ENCODE results near the gene TFPI. TPM values are rescaled to one million over a fixed set of nuclear protein-coding genes. Genes with fewer than 3 reads are reported as not detected.

Gene TFPI
- total and polyA plus RNA-seq, 2 of the 8 experiments (the other 6 are each of a cell fraction or from before 2014, with no cell fraction given) = 2.0 to 7.1 TPM

DNA sequence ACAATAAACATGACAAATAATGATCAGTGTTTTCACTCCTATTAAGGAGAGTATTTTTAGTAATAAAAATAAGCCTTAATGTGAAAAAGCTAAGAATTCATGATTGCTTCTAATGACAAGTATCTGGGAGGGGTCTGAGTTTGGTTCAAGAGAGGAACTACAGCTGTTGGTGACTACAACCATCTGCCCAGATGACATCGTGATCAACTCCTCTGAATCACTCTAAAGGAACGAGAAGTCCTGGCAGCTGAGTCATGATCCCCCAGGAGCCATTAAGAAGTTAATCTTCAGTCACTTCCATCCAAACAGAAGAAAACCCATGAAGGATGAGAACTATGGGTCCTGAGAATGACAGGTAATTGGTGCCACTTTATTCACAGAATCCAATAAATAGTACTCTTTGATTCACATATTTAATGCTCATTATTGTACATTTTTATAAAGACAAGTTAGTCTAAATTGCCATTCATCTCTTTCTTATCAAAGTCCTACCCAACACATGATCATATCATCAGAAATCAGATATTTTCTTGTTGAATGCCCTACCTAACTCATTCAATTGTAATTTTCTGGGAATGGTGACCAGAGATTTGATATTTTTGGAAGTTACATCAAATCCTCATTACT lies 6.8 kb downstream of the TFPI start:
- H3K79me2 ChIP-seq (ENCODE audit: control insufficient read depth in 1 of 2, insufficient read depth in 2 of 2, low read length in 2 of 2) = no peaks in the 10 kb centered on the region
- no peak for DNase-seq (ENCODE audit: low read depth in 1 of 2, low spot score in 2 of 2)
- TF ChIP-seq, protein P1, sequence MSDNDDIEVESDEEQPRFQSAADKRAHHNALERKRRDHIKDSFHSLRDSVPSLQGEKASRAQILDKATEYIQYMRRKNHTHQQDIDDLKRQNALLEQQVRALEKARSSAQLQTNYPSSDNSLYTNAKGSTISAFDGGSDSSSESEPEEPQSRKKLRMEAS (IDR thresholded peaks at IDR 0.05) = no peak
- TF ChIP-seq NRF1 (IDR thresholded peaks at IDR 0.05; ENCODE audit: low read depth, low read length) (no peak), YY1 (IDR thresholded peaks at IDR 0.05; ENCODE audit: low read depth, low read length) (no peak), JUN (IDR thresholded peaks at IDR 0.05; ENCODE audit: low read depth, low read length) (no peak), BRCA1 (IDR thresholded peaks at IDR 0.05; ENCODE audit: low read depth, low read length) (no peak), GABPA (IDR thresholded peaks at IDR 0.05; ENCODE audit: borderline replicate concordance, insufficient read depth, low read length) (no peak), EZH2 (IDR thresholded peaks at IDR 0.05; ENCODE audit: low read depth, low read length, severe bottlenecking) (no peak), SP1 (IDR thresholded peaks at IDR 0.05; ENCODE audit: low read depth, low read length) (no peak), ASH2L (IDR thresholded peaks at IDR 0.05; ENCODE audit: low read length) (no peak), CREB1 (IDR thresholded peaks at IDR 0.05) (no peak), TEAD4 (IDR thresholded peaks at IDR 0.05; ENCODE audit: low read depth, low read length) (no peak)
- TF ChIP-seq, protein P2, sequence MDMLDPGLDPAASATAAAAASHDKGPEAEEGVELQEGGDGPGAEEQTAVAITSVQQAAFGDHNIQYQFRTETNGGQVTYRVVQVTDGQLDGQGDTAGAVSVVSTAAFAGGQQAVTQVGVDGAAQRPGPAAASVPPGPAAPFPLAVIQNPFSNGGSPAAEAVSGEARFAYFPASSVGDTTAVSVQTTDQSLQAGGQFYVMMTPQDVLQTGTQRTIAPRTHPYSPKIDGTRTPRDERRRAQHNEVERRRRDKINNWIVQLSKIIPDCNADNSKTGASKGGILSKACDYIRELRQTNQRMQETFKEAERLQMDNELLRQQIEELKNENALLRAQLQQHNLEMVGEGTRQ (IDR thresholded peaks at IDR 0.05; ENCODE audit: low read length) = no peak

More for the DNA sequence above, 6.8 kb downstream of the TFPI start:
- no peak overlapping the region for H2BK12ac ChIP-seq (ENCODE audit: low read depth, low read length)
- 89% methylated on average over 2 of the region's 2 CpGs; no CpG with 5 or more reads in 1 of the 2 experiments for WGBS, 2 experiments (ENCODE audit: extremely low coverage in 1 of 2, insufficient coverage in 1 of 2, insufficient read length in 1 of 2, insufficient replicate concordance in 2 of 2, low coverage in 1 of 2, low lambda C conversion rate in 2 of 2, missing lambda C conversion rate in 1 of 2)
- no peak overlapping the region for H3K27ac ChIP-seq (ENCODE audit: low read depth, low read length)
- H2BK120ac ChIP-seq (replicated peaks; ENCODE audit: low read depth, low read length) = no peak overlapping the region
- CTCF ChIA-PET (ENCODE audit: partially characterized antibody) = interaction anchor here (1.3 kb wide), 1 partner anchor 48 kb away, joined by 6 read pairs; no protein-coding TSS in a partner anchor
- H4K91ac ChIP-seq (replicated peaks; ENCODE audit: insufficient read length, low read length) = no peak overlapping the region
- H3K9ac ChIP-seq (replicated peaks in 1 of 4; ENCODE audit: extremely low read depth in 1 of 4, low read depth in 3 of 4, low read length in 3 of 4) = no peak overlapping the region
- H3K79me1 ChIP-seq (ENCODE audit: low read depth, low read length) = no peaks in the 10 kb centered on the region
- no peak overlapping the region for H3K4ac ChIP-seq (replicated peaks; ENCODE audit: insufficient read length, low read depth, low read length)
- no peak overlapping the region for H2AFZ ChIP-seq (ENCODE audit: low read length)
- no peak overlapping the region for H2BK20ac ChIP-seq (ENCODE audit: low read length)
- no peak overlapping the region for H2BK5ac ChIP-seq (ENCODE audit: low read depth, low read length)
- no peaks in the 10 kb centered on the region for H3K9me3 ChIP-seq (ENCODE audit: insufficient read depth in 2 of 2, low read depth in 1 of 2, low read length in 1 of 2)
- H3K18ac ChIP-seq (ENCODE audit: extremely low read depth, low read length) = no peak overlapping the region
- no peak overlapping the region for H3K23ac ChIP-seq (ENCODE audit: insufficient read length)
- POLR2A ChIA-PET (ENCODE audit: partially characterized antibody) = interaction anchor here (1.0 kb wide), 1 partner anchor 8 kb away, joined by 4 read pairs; no protein-coding TSS in a partner anchor
- no peaks in the 10 kb centered on the region for H3K27me3 ChIP-seq (replicated peaks in 1 of 4; ENCODE audit: control insufficient read depth in 3 of 4, extremely low read depth in 1 of 4, insufficient read depth in 3 of 4, low read length in 3 of 4)
- no peak for FAIRE-seq
- no peak overlapping the region for H2BK15ac ChIP-seq (ENCODE audit: low read length)
- H3K4me2 ChIP-seq (ENCODE audit: insufficient read depth in 1 of 2, low read depth in 2 of 2, low read length in 2 of 2) = no peak overlapping the region
- no peak overlapping the region for H3K14ac ChIP-seq (ENCODE audit: insufficient read length)
- H3K4me3 ChIP-seq (ENCODE audit: extremely low read depth in 1 of 4, insufficient read depth in 2 of 4, low read depth in 3 of 4, low read length in 4 of 4) = no peak overlapping the region
- H4K5ac ChIP-seq (ENCODE audit: insufficient read length, low read depth, low read length) = no peak overlapping the region
- peaks cover 0 to 5% (median 1%) of the 10 kb centered on the region in 4 experiments; a peak in 2 of 7 replicates for H3K4me1 ChIP-seq (replicated peaks in 1 of 4; ENCODE audit: control insufficient read depth in 3 of 4, insufficient read depth in 4 of 4, low read length in 3 of 4)
- no peaks in the 10 kb centered on the region for H4K20me1 ChIP-seq (replicated peaks in 1 of 2; ENCODE audit: control insufficient read depth in 1 of 2, insufficient read depth in 2 of 2, low read length in 2 of 2)
- no peak overlapping the region for H4K8ac ChIP-seq (ENCODE audit: extremely low read depth, insufficient read depth, low read length)
- H3K56ac ChIP-seq (replicated peaks; ENCODE audit: insufficient read length, low read depth, low read length) = no peak overlapping the region
- no peaks in the 10 kb centered on the region for H3K36me3 ChIP-seq (ENCODE audit: control insufficient read depth in 2 of 4, insufficient read depth in 4 of 4, low read length in 3 of 4)
- no peak overlapping the region for H2AK5ac ChIP-seq (ENCODE audit: low read depth, low read length)
- H3K23me2 ChIP-seq (ENCODE audit: low read depth, low read length) = no peaks in the 10 kb centered on the region
